ENCODE measurements around the gene NLRC4.

The NLRC4 gene

DNA sequence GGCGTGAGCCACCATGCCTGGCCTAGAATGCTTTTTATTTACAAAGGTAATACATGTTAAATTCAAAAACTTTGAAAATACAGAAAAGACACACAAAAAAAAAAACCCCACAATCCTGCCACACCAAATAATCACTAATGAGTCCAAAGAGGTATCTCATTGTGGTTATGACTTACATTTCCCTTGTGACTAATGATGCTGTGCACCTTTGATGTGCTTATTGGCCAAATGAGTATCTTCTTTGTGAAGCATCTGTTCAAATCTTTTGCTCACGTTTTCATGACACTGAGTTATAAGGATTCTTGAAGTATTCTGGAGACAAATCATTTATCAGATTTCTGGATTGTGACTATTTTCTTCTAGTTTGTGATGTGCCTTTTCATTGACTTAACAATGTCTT is 6.4 kb upstream of the NLRC4 start:
- H3K9me3 Mint-ChIP-seq: no peaks in the 10 kb centered on the region
- no peaks in the 10 kb centered on the region for H3K4me1 Mint-ChIP-seq (ENCODE audit: low read depth)
- no peak overlapping the region for H3K27ac Mint-ChIP-seq
- H3K4me3 Mint-ChIP-seq: no peak overlapping the region
- H3K36me3 Mint-ChIP-seq (ENCODE audit: low read depth): no peaks in the 10 kb centered on the region
- peaks cover 5% of the 10 kb centered on the region for H3K27me3 Mint-ChIP-seq

DNA sequence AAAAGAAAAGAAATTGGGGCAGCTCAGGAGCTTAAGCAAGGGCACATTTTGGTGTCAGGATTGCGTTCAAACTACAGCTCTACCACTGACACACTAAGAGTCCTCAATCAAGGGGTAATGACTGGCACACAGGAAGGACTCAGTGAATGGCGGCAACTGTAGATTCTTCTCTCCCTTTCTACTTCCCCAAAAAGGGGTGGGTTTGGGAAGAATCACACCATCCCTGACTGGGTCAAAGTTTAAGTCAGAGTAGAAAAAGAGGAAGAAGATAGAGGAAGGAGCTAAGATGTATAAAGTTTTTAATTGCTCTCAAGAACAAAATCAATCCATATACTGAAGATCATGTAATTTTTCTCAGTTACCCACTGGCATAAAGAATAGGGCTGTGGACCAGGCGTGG is 2.6 kb downstream of the NLRC4 start:
- no peaks in the 10 kb centered on the region for H3K36me3 Mint-ChIP-seq (ENCODE audit: low read depth)
- H3K27me3 Mint-ChIP-seq: no peaks in the 10 kb centered on the region
- H3K9me3 Mint-ChIP-seq: no peaks in the 10 kb centered on the region
- H3K4me3 Mint-ChIP-seq: no peak overlapping the region
- H3K4me1 Mint-ChIP-seq (ENCODE audit: low read depth): peaks cover 5% of the 10 kb centered on the region
- no peak overlapping the region for H3K27ac Mint-ChIP-seq

GRCh38 chr2:32260376-32260775 is 4.3 kb downstream of the NLRC4 start:
- no peaks in the 10 kb centered on the region for H3K36me3 Mint-ChIP-seq (ENCODE audit: low read depth)
- H3K4me3 Mint-ChIP-seq: no peak overlapping the region
- peaks cover 5% of the 10 kb centered on the region for H3K4me1 Mint-ChIP-seq (ENCODE audit: low read depth)
- H3K9me3 Mint-ChIP-seq: no peaks in the 10 kb centered on the region
- H3K27me3 Mint-ChIP-seq: no peaks in the 10 kb centered on the region
- no peak overlapping the region for H3K27ac Mint-ChIP-seq

- H3K27me3 Mint-ChIP-seq: no peaks in the 10 kb centered on the region
- no peaks in the 10 kb centered on the region for H3K9me3 Mint-ChIP-seq
- no peak overlapping the region for H3K27ac Mint-ChIP-seq
- H3K36me3 Mint-ChIP-seq (ENCODE audit: low read depth): no peaks in the 10 kb centered on the region
- no peak overlapping the region for H3K4me3 Mint-ChIP-seq
- no peaks in the 10 kb centered on the region for H3K4me1 Mint-ChIP-seq (ENCODE audit: low read depth)
Measured at GRCh38 chr2:32258242-32258641, 6.4 kb downstream of the NLRC4 start.

DNA sequence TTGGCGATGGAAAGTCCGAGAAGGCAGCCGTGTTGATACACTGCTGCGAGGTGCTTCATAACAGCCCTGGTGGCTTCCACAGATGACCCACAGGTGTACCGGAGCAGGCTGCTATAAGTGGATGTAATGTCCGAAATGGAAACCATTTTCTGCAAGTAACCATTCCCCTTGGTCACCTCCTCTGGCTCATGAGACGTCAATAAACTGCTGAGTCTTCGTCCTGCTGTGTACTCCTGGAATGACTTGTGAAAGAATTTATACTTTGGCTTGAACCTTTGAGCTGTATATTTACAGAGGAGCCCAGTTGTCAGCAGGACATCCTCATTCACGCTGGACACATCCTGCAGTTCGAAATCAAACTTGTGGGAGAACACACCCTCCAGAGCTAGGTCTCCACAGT is 14.4 kb downstream of the NLRC4 start:
- Mint-ChIP-seq H3K9me3 (no peaks in the 10 kb centered on the region), H3K27ac (no peak overlapping the region), H3K27me3 (no peaks in the 10 kb centered on the region), H3K4me1 (ENCODE audit: low read depth) (no peaks in the 10 kb centered on the region), H3K36me3 (ENCODE audit: low read depth) (no peaks in the 10 kb centered on the region), H3K4me3 (no peak overlapping the region)

DNA sequence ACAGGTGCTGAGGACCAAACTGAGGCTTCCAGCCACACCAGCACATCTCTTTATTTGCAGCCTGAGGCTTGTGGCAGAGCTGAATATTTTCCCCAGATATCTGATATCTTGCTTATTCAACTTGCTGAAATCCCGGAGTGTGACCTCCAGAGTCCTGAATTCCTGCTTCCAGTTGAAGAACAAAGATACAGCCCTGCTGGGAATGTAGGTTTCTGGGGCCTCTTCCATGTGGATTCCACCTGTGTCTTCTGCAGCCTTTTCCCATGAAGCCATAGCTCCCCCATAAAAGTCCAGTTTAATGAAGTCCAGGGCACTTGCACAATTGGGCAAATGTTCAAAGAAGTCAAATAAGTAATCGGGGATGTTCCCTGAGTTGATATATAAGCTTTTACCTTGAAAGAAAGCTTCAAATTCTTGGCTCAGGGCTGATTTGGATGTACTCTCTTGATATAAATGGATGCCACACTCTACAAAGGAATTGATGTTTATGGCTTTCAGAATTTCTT is 14.9 kb downstream of the NLRC4 start:
- Mint-ChIP-seq H3K9me3 (no peaks in the 10 kb centered on the region), H3K27ac (no peak overlapping the region), H3K4me1 (ENCODE audit: low read depth) (no peaks in the 10 kb centered on the region), H3K27me3 (no peaks in the 10 kb centered on the region), H3K36me3 (ENCODE audit: low read depth) (no peaks in the 10 kb centered on the region), H3K4me3 (no peak overlapping the region)

DNA sequence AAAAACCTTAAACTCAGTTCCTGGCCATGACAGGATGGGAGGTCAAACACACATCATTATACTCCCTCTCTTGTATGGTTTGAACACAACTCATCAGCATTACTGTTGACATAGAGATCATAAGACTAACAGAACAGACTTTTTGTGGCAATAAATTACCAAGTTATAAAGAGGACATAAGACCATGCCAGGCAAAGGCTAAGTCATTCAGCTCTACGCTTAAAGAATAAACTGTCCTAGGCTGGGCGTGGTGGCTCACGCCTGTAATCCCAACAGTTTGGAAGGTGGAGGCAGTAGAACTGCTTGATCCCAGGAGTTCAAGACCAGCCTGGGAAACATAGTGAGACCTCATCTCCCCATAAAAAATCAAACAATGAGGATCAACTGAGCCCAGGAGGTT is 16.4 kb downstream of the NLRC4 start:
- Mint-ChIP-seq H3K9me3 (no peaks in the 10 kb centered on the region), H3K27ac (no peak overlapping the region), H3K4me3 (no peak overlapping the region), H3K36me3 (ENCODE audit: low read depth) (no peaks in the 10 kb centered on the region), H3K4me1 (ENCODE audit: low read depth) (no peaks in the 10 kb centered on the region), H3K27me3 (no peaks in the 10 kb centered on the region)

DNA sequence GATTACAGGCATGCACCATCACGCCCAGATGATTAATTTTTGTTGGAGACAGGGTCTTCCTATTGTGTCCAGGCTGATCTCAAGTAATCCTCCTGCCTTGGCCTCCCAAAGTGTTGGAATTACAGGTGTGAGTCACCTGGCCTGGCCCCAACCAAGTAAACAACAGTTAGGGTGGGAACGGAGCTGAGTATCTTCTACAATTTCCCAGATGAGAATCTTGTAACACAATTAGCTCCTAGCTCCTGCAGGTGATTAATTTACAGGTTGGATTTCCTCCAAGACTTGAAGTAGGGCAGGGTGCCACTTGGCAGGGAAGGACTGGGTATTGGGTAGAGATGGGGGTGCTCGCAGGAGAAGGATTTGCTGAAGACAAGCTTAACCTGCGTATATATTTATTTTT is 17.8 kb downstream of the NLRC4 start:
- Mint-ChIP-seq H3K27me3 (no peaks in the 10 kb centered on the region), H3K9me3 (no peaks in the 10 kb centered on the region), H3K4me1 (ENCODE audit: low read depth) (no peaks in the 10 kb centered on the region), H3K4me3 (no peak overlapping the region), H3K36me3 (ENCODE audit: low read depth) (no peaks in the 10 kb centered on the region), H3K27ac (no peak overlapping the region)

- no peak overlapping the region for H3K27ac Mint-ChIP-seq
- H3K27me3 Mint-ChIP-seq: no peaks in the 10 kb centered on the region
- no peak overlapping the region for H3K4me3 Mint-ChIP-seq
- no peaks in the 10 kb centered on the region for H3K9me3 Mint-ChIP-seq
- no peaks in the 10 kb centered on the region for H3K4me1 Mint-ChIP-seq (ENCODE audit: low read depth)
- H3K36me3 Mint-ChIP-seq (ENCODE audit: low read depth): no peaks in the 10 kb centered on the region
Measured at GRCh38 chr2:32242331-32242730, 22.4 kb downstream of the NLRC4 start.

- Mint-ChIP-seq H3K4me1 (ENCODE audit: low read depth) (no peaks in the 10 kb centered on the region), H3K27ac (no peak overlapping the region), H3K4me3 (no peak overlapping the region), H3K36me3 (ENCODE audit: low read depth) (no peaks in the 10 kb centered on the region), H3K9me3 (peaks cover 3% of the 10 kb centered on the region), H3K27me3 (no peaks in the 10 kb centered on the region)
Measured at GRCh38 chr2:32237996-32238395, 26.7 kb downstream of the NLRC4 start.

- H3K4me3 Mint-ChIP-seq: no peak overlapping the region
- no peaks in the 10 kb centered on the region for H3K36me3 Mint-ChIP-seq (ENCODE audit: low read depth)
- no peaks in the 10 kb centered on the region for H3K4me1 Mint-ChIP-seq (ENCODE audit: low read depth)
- no peaks in the 10 kb centered on the region for H3K27me3 Mint-ChIP-seq
- peaks cover 3% of the 10 kb centered on the region for H3K9me3 Mint-ChIP-seq
- H3K27ac Mint-ChIP-seq: no peak overlapping the region
Measured at GRCh38 chr2:32237488-32237887, 27.2 kb downstream of the NLRC4 start.

DNA sequence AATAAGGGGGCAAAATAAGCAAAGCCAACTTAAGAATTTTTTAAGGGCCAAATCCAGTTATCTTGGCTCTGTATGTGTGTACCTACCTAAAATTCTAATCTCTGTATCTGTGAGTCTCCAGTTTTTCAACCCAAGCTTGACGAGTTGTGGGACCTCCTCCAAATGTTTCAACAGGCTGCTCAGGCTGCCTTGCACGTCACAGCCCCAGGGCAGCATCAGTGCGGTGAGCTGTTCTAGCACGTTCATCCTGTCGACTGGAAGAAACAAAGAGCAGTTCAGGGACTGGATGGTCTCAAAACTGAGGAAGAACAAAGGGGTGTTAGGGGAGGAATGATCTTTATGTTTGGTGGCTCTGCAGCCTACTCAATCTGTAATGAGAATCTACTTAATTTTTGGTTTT is 29.4 kb downstream of the NLRC4 start:
- H3K4me3 Mint-ChIP-seq: no peak overlapping the region
- no peaks in the 10 kb centered on the region for H3K36me3 Mint-ChIP-seq (ENCODE audit: low read depth)
- no peaks in the 10 kb centered on the region for H3K4me1 Mint-ChIP-seq (ENCODE audit: low read depth)
- peaks cover 3% of the 10 kb centered on the region for H3K9me3 Mint-ChIP-seq
- H3K27me3 Mint-ChIP-seq: no peaks in the 10 kb centered on the region
- H3K27ac Mint-ChIP-seq: no peak overlapping the region

DNA sequence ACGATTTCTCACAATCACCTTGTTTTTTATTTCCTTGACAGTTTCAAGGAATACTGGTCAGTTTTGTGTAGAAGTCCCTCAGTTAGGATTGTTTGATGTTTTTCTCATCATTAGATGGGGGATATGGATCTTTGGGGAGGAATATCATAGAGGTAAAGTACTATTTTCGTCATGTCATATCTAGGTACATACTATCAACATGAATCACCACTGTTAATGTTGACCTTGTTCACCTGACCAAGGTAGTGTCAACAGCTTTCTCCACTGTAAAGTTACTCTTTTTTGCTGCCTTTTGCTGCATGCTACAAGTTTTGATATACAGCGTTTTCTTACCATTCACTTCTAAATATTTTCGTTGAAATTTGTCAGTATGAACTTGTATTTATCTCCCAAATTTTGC is 32.7 kb downstream of the NLRC4 start:
- Mint-ChIP-seq H3K4me1 (ENCODE audit: low read depth) (no peaks in the 10 kb centered on the region), H3K27me3 (no peaks in the 10 kb centered on the region), H3K4me3 (no peak overlapping the region), H3K27ac (no peak overlapping the region), H3K9me3 (peaks cover 3% of the 10 kb centered on the region), H3K36me3 (ENCODE audit: low read depth) (no peaks in the 10 kb centered on the region)

GRCh38 chr2:32229635-32230034 is 35.1 kb downstream of the NLRC4 start:
- Mint-ChIP-seq H3K9me3 (no peaks in the 10 kb centered on the region), H3K27me3 (no peaks in the 10 kb centered on the region), H3K36me3 (ENCODE audit: low read depth) (peaks cover 8% of the 10 kb centered on the region), H3K27ac (no peak overlapping the region), H3K4me3 (no peak overlapping the region), H3K4me1 (ENCODE audit: low read depth) (no peaks in the 10 kb centered on the region)

DNA sequence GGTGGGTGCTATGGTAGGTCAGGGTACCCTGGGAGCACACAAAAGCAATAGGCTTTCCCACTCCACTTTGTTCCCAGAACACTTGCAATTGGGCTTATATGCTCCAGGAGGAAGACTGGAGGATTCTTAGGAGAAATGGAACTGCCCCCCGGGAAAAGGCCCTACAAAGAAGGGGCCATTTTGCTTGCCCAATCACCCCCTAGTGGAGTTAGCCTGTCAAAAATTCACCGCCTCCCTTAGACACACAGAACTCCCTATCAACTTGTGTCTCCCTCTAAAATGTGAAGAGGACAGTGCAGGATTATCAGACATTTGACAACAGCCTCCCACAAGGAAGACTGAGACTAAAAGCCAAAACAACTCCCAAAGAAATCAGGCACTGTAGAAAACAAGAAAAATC is 36.5 kb downstream of the NLRC4 start:
- no peaks in the 10 kb centered on the region for H3K9me3 Mint-ChIP-seq
- peaks cover 14% of the 10 kb centered on the region for H3K36me3 Mint-ChIP-seq (ENCODE audit: low read depth)

GRCh38 chr2:32227492-32227891 is 37.2 kb downstream of the NLRC4 start:
- no peak overlapping the region for H3K4me3 Mint-ChIP-seq
- no peak overlapping the region for H3K27ac Mint-ChIP-seq
- no peaks in the 10 kb centered on the region for H3K27me3 Mint-ChIP-seq
- H3K9me3 Mint-ChIP-seq: no peaks in the 10 kb centered on the region
- H3K4me1 Mint-ChIP-seq (ENCODE audit: low read depth): no peaks in the 10 kb centered on the region
- H3K36me3 Mint-ChIP-seq (ENCODE audit: low read depth): peaks cover 21% of the 10 kb centered on the region

More for the DNA sequence above, 36.5 kb downstream of the NLRC4 start:
- no peak overlapping the region for H3K4me3 Mint-ChIP-seq
- H3K27me3 Mint-ChIP-seq: no peaks in the 10 kb centered on the region
- H3K27ac Mint-ChIP-seq: no peak overlapping the region
- H3K4me1 Mint-ChIP-seq (ENCODE audit: low read depth): no peaks in the 10 kb centered on the region
